K562 (cell line): ENCODE results near the gene ST6GALNAC1. TPM values are rescaled to one million over a fixed set of nuclear protein-coding genes. Genes with fewer than 3 reads are reported as not detected.
A peak's percentile ranks its signal among the peaks of the same experiment; 100 is the strongest.

Source experiments
- ATF2 ChIP-seq: sonication (generic); formaldehyde crosslinking; IDR thresholded peaks from 2 replicates; pipeline ENCODE4 v1.8.1; 2022; ENCODE audit warnings: missing genetic modification reagents
- CBFB ChIP-seq: sonication (generic); formaldehyde crosslinking; IDR thresholded peaks from 2 replicates; pipeline ENCODE4 v1.4.0; 2020; ENCODE audit warnings: mild to moderate bottlenecking, missing genetic modification reagents
- CBX1 ChIP-seq: sonication (generic); IDR thresholded peaks from 2 replicates; pipeline ENCODE4 v1.6.1; 2016; ENCODE audit warnings: antibody characterized with exemption, low read depth, mild to moderate bottlenecking
- EP400 ChIP-seq: fragments of 450-650 bp; IDR thresholded peaks from 2 replicates; pipeline ENCODE4 v1.6.1; 2017; ENCODE audit warnings: antibody characterized with exemption, mild to moderate bottlenecking, moderate library complexity
- HBP1 ChIP-seq: fragments of 450-650 bp; formaldehyde crosslinking; IDR thresholded peaks from 2 replicates; pipeline ENCODE4 v1.4.0; 2022; ENCODE audit warnings: missing genetic modification characterization
- HMGXB4 ChIP-seq: sonication (generic); formaldehyde crosslinking; IDR thresholded peaks from 2 replicates; pipeline ENCODE4 v1.8.1; 2023; ENCODE audit warnings: mild to moderate bottlenecking, missing genetic modification reagents
- HNRNPLL ChIP-seq: fragments of 200-400 bp; formaldehyde crosslinking; IDR thresholded peaks from 2 replicates; pipeline ENCODE4 v1.6.1; 2017; ENCODE audit warnings: low read length, low read depth, mild to moderate bottlenecking; ENCODE audit not compliant: poor library complexity, severe bottlenecking
- MLX ChIP-seq, 2 experiments: fragments of 450-650 bp in 1 of 2; sonication (generic) in 1 of 2; formaldehyde crosslinking; conservative IDR thresholded peaks; 2 replicates each; pipeline versions ENCODE4 v1.4.0 to v1.8.1; 2020 to 2022; ENCODE audit warnings: mild to moderate bottlenecking in 1 of 2, missing genetic modification reagents in 1 of 2
- NR1H2 ChIP-seq: sonication (generic); formaldehyde crosslinking; IDR thresholded peaks from 2 replicates; pipeline ENCODE4 v1.4.0; 2020; ENCODE audit warnings: mild to moderate bottlenecking, missing genetic modification reagents
- SNIP1 ChIP-seq: fragments of 450-650 bp; IDR thresholded peaks from 2 replicates; pipeline ENCODE4 v1.7.1; 2017; ENCODE audit warnings: low read depth, mild to moderate bottlenecking
- SP2 ChIP-seq: IDR thresholded peaks from 2 replicates; pipeline ENCODE4 v1.6.1; 2011; ENCODE audit warnings: mild to moderate bottlenecking, low read depth, low read length, moderate library complexity; ENCODE audit not compliant: poor library complexity, severe bottlenecking; ENCODE audit errors: extremely low read depth
- THRB ChIP-seq: fragments of 450-650 bp; formaldehyde crosslinking; conservative IDR thresholded peaks from 2 replicates; pipeline ENCODE4 v1.4.0; 2022; ENCODE audit warnings: mild to moderate bottlenecking, missing genetic modification characterization
- YY1 ChIP-seq, 3 experiments: IDR thresholded peaks; 2 replicates each; pipeline ENCODE4 v1.6.1; 2011; ENCODE audit warnings: low read length in 2 of 3, mild to moderate bottlenecking in 2 of 3, moderate library complexity in 2 of 3, borderline replicate concordance in 1 of 3, control low read depth in 1 of 3, low read depth in 1 of 3; ENCODE audit not compliant: insufficient read depth in 3 of 3, insufficient replicate concordance in 2 of 3, control insufficient read depth in 1 of 3, insufficient read length in 1 of 3; ENCODE audit errors: extremely low read depth in 1 of 3
- ZNF12 ChIP-seq: sonication (generic); formaldehyde crosslinking; IDR thresholded peaks from 2 replicates; pipeline ENCODE4 v1.4.0; 2020; ENCODE audit warnings: mild to moderate bottlenecking, missing genetic modification reagents
- ZNF143 ChIP-seq: sonication (generic); formaldehyde crosslinking; IDR thresholded peaks from 2 replicates; pipeline ENCODE4 v1.9.0; 2022; ENCODE audit warnings: mild to moderate bottlenecking, missing genetic modification reagents
- ZNF197 ChIP-seq: fragments of 200-800 bp; sonication (Bioruptor generic); IDR thresholded peaks from 2 replicates; pipeline ENCODE4 v1.6.1; 2016; ENCODE audit warnings: low read depth, missing genetic modification characterization, missing compliant biosample characterization
- ZNF512 ChIP-seq: IDR thresholded peaks from 2 replicates; pipeline ENCODE4 v1.6.1; 2016; ENCODE audit warnings: missing genetic modification characterization, missing compliant biosample characterization
- ZNF76 ChIP-seq: fragments of 250-450 bp; sonication (Bioruptor Pico); IDR thresholded peaks from 2 replicates; pipeline ENCODE4 v1.4.0; 2020; ENCODE audit warnings: mild to moderate bottlenecking, moderate library complexity, borderline replicate concordance
- polyA plus RNA-seq, 8 experiments: library from polyadenylated mRNA; depleted of rRNA in 4 of 8; stranded (reverse) in 5 of 8; unstranded in 3 of 8; fragments of >200 nt; fragmentation: Nextera tagmentation in 2 of 8; fragmentation: Illumina TruSeq in 1 of 8; extraction: Ambion mirVana in 2 of 8; extraction: Trizol in 1 of 8; gene quantifications; 2 replicates each; pipeline versions ENCODE4 v1.2.1 to v1.2.3, GENCODE V29; 2011 to 2014; ENCODE audit warnings: inconsistent platforms in 1 of 8, missing spikeins in 1 of 8
- total RNA-seq, 7 experiments: library from RNA; depleted of rRNA in 6 of 7; stranded (reverse); fragments of >200 nt in 6 of 7; fragmentation: Illumina TruSeq in 2 of 7; extraction: Trizol in 2 of 7; gene quantifications; 2 replicates each; pipeline versions ENCODE4 v1.2.1 to v1.2.3, GENCODE V29; 2011 to 2021; ENCODE audit warnings: low replicate concordance in 1 of 7

Gene ST6GALNAC1
- total and polyA plus RNA-seq, 9 of the 15 experiments (the other 6 are each of a cell fraction or from before 2014, with no cell fraction given), result 20.6 to 68.4 (median 50.5) TPM

GRCh38 chr17:76643553-76644148, at the start of gene ST6GALNAC1 (continued):
- no peak for TF ChIP-seq THRB
- no peak for TF ChIP-seq ZNF12 (CRISPR knock-in tag)
- TF ChIP-seq SP2, result no peak
- TF ChIP-seq EP400, result peak; percentile 73
- TF ChIP-seq SNIP1, result no peak
- no peak for TF ChIP-seq ATF2 (CRISPR knock-in tag)
- TF ChIP-seq HNRNPLL, result no peak
- no peak for TF ChIP-seq HMGXB4 (CRISPR knock-in tag)
- TF ChIP-seq CBX1, result peak; percentile 59; the same call in 1 of the 2 replicates
- TF ChIP-seq ZNF512 (tag), result no peak
- no peak for TF ChIP-seq MLX (CRISPR knock-in tag; conservative IDR thresholded peaks at IDR 0.05)
- no peak for TF ChIP-seq CBFB (CRISPR knock-in tag)
- peak in 2 of 3 experiments; percentile 49 to 75 for TF ChIP-seq YY1 (IDR thresholded peaks at IDR 0.05; ENCODE audit: borderline replicate concordance in 1 of 3, control insufficient read depth in 1 of 3, extremely low read depth in 1 of 3, insufficient read depth in 3 of 3, insufficient read length in 1 of 3, insufficient replicate concordance in 2 of 3, low read depth in 1 of 3, low read length in 2 of 3)
- TF ChIP-seq ZNF197 (CRISPR knock-in tag), result no peak
- TF ChIP-seq NR1H2, result no peak
- TF ChIP-seq ZNF143 (CRISPR knock-in tag), result no peak
- no peak for TF ChIP-seq ZNF76
- no peak for TF ChIP-seq HBP1 (CRISPR knock-in tag)
